Stomach smooth muscle (tissue), 2 donors: ENCODE data around the gene NEDD4L.
A peak's percentile ranks its signal among the peaks of the same experiment; 100 is the strongest.

Experiments used
- H3K27ac ChIP-seq: one replicate; pipeline ENCODE4 v1.7.0; 2013; ENCODE audit warnings: mild to moderate bottlenecking, low read length, inconsistent platforms
- H3K27me3 ChIP-seq, 2 donors: one replicate each; pipeline ENCODE4 v1.7.0; 2013; ENCODE audit warnings: low read length in 2 of 2; ENCODE audit not compliant: insufficient read depth in 2 of 2, control insufficient read depth in 1 of 2
- H3K36me3 ChIP-seq, 2 donors: one replicate each; pipeline ENCODE4 v1.7.0; 2013; ENCODE audit warnings: low read length in 2 of 2; ENCODE audit not compliant: control insufficient read depth in 2 of 2, insufficient read depth in 2 of 2
- H3K4me1 ChIP-seq: one replicate; pipeline ENCODE4 v1.7.0; 2013; ENCODE audit warnings: low read length; ENCODE audit not compliant: control insufficient read depth, insufficient read depth
- H3K4me3 ChIP-seq, 2 donors: one replicate each; pipeline ENCODE4 v1.7.0; 2013; ENCODE audit warnings: low read length in 2 of 2
- H3K9ac ChIP-seq, 2 donors: one replicate each; pipeline ENCODE4 v1.7.0; 2013; ENCODE audit warnings: low read length in 2 of 2, mild to moderate bottlenecking in 1 of 2
- H3K9me3 ChIP-seq, 2 donors: one replicate each; pipeline ENCODE4 v1.7.0; 2013; ENCODE audit warnings: low read length in 2 of 2; ENCODE audit not compliant: control insufficient read depth in 2 of 2
- donor health status: healthy.
- donor health status: Pancreatic carcinoma.

NEDD4L gene

DNA sequence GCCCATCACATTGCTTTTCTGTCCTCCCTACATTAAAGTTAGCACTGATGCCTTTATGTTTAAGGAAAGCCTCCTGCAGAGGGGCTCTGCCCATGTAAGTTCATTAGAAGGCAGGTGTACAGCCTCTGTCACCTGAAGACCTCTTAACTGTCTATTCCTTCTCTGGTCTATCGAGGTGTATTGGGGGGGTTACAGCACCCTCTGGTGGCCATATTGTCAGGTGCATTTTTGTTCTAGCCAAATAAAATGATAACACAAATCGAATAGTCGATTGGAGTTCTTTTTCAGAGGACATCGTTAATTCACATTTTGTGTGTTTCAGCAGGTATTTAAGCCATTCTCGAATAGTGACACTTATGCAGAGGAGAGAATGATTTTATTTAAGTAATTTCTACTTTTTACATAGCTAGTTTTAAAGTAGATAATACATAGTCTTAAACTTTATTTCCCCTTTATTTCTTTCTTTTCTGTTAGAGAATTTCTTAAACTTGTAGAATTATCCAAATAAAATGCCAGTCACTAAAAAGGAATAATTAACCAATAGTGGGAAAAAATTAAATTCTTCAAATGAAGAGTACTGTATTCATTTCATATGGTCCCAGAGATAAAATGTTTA lies 136.8 kb downstream of the NEDD4L start:
- Histone ChIP-seq H3K4me1 (peaks cover 11% of the 10 kb centered on the region), H3K36me3 (no peaks in the 10 kb centered on the region), H3K27ac (no peak overlapping the region), H3K4me3 (no peak overlapping the region), H3K27me3 (no peaks in the 10 kb centered on the region), H3K9ac (no peak overlapping the region), H3K9me3 (no peaks in the 10 kb centered on the region)

DNA sequence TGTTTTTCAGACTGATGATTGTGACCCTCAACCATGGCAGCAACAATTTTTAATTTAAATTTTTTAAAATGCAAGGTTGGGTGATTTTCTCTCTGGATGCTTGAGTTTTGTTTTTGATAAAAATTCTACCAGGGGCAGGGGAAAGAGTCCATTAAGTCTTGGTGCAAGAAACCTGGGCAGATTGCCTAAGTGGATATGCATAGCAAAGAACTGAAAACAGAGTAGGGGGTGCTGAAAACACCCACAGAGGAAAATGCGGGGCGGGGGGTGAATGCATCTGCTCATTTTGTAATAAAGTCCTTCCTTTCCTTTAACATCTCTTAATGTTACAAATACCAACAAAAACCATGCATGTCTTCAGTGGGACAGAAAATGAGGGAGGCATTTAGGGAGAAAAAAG lies 138.0 kb downstream of the NEDD4L start:
- Histone ChIP-seq H3K4me1 (peaks cover 21% of the 10 kb centered on the region), H3K9ac (no peak overlapping the region), H3K27me3 (no peaks in the 10 kb centered on the region), H3K9me3 (no peaks in the 10 kb centered on the region), H3K36me3 (no peaks in the 10 kb centered on the region), H3K27ac (no peak overlapping the region), H3K4me3 (no peak overlapping the region)

DNA sequence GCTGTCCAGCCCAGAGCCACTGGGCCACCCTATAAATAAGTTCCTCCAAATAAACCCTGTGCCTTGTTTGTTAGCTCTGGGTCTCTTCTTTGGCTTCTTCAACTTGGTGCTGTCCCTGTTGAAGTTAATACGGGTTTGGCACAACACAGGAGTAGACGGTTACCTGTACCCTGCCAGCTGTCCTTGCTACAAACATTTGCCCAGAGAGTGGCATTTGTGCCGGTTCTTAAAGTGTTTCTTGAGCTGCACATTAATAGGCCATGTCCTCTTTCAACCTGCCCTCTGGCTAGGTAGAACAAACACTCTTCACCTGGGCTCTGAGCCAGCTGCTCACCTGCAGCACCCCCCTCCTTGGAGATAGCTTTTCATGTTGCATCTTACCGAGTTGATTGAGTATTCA lies 139.2 kb downstream of the NEDD4L start:
- Histone ChIP-seq H3K36me3 (no peaks in the 10 kb centered on the region), H3K9ac (no peak overlapping the region), H3K4me1 (peaks cover 16% of the 10 kb centered on the region), H3K27me3 (no peaks in the 10 kb centered on the region), H3K27ac (no peak overlapping the region), H3K4me3 (no peak overlapping the region), H3K9me3 (no peaks in the 10 kb centered on the region)

DNA sequence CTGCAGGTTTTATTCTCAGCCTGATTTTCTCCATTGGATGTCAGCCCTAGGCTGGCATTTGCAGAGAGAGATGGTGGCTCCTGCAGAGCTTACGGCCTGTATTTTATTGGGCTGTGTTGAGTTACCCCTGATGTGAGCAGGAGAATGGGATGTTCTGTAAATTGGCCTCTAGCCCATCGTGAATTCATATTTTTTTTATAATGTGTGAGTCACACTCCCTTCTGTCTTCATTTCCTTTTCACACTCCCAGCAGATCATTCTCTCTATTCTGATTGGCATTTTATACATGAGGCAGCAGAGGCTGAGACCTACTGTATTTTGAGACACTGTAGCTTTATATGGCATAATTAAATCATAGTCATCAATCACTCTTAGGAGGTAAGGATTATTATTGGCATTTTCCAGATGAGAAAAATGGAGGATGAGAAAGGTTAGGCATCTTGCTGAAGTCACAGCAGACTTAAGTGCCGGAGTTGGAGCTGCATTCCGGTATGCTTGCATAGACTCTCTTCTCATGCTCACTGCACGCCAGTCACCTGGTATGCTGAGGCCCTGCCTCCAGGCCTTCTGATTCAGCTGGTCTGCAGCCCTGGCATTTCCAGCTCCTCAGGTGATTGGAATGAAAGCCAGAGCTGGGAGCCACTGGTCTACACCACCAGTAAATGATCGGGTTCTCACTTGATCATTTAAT lies 142.4 kb downstream of the NEDD4L start:
- no peaks in the 10 kb centered on the region for H3K9me3 ChIP-seq
- H3K9ac ChIP-seq, result no peak overlapping the region
- H3K36me3 ChIP-seq, result no peaks in the 10 kb centered on the region
- peaks cover 21% of the 10 kb centered on the region for H3K4me1 ChIP-seq
- no peaks in the 10 kb centered on the region for H3K27me3 ChIP-seq
- H3K27ac ChIP-seq, result no peak overlapping the region
- H3K4me3 ChIP-seq, result no peak overlapping the region

DNA sequence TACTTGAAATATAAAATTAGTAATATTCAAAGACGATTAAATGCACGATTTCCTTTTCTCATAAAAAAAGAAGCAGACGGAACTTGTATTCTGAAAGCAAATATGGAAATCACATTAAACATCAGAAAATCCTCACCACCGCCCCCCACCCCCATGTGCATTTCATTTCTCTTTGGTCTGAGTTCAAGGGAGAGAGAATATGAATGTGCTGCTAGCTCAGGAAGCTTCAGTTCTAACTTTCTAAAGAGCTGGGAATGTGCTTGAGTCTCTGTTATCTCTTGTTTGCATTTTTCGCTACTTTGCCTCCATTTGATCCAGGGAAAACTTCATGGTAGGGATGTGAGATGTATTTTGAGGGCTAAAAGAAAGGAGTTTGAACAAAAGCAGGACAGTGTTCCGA lies 143.6 kb downstream of the NEDD4L start:
- Histone ChIP-seq H3K27ac (no peak overlapping the region), H3K4me1 (peaks cover 21% of the 10 kb centered on the region), H3K9ac (no peak overlapping the region), H3K4me3 (no peak overlapping the region), H3K27me3 (no peaks in the 10 kb centered on the region), H3K36me3 (no peaks in the 10 kb centered on the region), H3K9me3 (no peaks in the 10 kb centered on the region)

DNA sequence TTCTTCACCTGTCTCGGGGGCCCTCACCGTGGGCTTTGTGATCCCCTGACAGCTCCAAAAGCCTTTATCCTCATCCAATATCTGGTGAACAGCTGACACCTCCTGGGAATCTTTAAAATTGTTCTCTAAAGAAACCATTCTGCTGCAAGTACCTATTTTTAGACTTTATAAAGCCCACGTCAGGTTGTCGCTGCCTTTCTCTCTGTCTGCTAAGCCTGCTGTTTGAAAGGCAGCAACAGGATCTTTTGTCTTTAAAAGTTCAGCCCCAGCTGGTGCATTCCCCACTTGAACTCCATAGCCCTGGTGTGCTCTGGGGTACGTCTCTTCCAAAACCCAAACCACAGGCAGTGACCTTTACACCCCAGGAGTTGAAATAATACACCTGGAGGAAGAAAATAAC lies 145.0 kb downstream of the NEDD4L start:
- H3K9ac ChIP-seq, result no peak overlapping the region
- no peaks in the 10 kb centered on the region for H3K27me3 ChIP-seq
- H3K4me3 ChIP-seq, result no peak overlapping the region
- H3K36me3 ChIP-seq, result no peaks in the 10 kb centered on the region
- H3K27ac ChIP-seq, result no peak overlapping the region
- no peaks in the 10 kb centered on the region for H3K9me3 ChIP-seq
- peaks cover 21% of the 10 kb centered on the region for H3K4me1 ChIP-seq

DNA sequence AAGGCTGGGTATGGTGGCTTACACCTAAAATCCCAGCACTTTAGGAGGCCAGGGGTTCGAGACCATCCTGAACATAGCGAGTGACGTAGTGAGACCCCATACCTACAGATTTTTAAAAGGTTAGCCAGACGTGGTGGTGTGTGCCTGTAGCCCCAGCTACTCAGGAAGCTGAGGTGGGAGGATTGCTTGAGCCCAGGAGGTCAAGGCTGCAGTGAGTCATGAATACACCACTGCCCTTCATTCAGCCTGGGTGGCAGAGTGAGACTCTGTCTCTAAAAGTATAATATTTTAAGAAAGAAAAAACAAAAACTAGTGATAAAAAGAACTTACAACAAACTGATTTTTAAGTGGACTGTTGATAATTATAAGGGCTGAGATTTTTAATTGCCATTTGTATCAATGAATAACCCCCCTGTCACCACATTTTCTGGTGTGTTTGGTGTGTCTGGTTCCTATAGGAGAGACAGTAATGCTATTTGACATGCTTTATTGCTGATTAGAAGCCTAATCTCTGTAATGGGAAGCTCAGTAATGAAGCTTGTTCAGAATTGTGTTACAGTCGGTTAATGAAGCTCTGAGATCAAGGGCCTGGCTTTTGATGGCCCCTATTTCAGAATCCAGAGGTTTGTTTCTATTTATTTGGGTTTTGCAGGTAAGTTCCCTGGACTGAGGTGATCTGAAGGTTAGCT lies 147.0 kb downstream of the NEDD4L start:
- Histone ChIP-seq H3K4me3 (no peak overlapping the region), H3K9ac (no peak overlapping the region), H3K27ac (no peak overlapping the region), H3K4me1 (peaks cover 25% of the 10 kb centered on the region), H3K36me3 (no peaks in the 10 kb centered on the region), H3K27me3 (peaks cover 0 to 2% of the 10 kb centered on the region in 2 donors), H3K9me3 (no peaks in the 10 kb centered on the region)

DNA sequence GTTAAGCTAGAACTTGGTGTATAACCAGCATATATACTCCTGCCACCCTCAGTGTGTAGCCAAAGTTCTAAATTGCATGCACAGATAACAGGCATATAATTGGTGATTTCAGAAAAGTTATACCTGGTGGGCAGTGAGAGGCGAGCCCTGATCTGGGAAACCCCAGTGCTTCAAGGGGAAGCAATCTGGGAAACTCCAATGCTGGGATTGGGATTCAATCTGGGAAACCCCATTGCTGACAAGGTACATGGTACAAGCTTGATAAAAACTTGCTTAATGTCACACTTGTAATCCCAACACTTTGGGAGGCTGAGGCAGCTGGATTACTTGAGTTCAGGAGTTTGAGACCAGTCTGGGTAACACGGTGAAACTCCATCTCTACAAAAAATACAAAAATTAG lies 147.6 kb downstream of the NEDD4L start:
- no peaks in the 10 kb centered on the region for H3K36me3 ChIP-seq
- no peak overlapping the region for H3K4me3 ChIP-seq
- H3K9me3 ChIP-seq, result no peaks in the 10 kb centered on the region
- H3K4me1 ChIP-seq, result peaks cover 20% of the 10 kb centered on the region
- H3K27ac ChIP-seq, result no peak overlapping the region
- H3K9ac ChIP-seq, result no peak overlapping the region
- peaks cover 0 to 2% of the 10 kb centered on the region in 2 donors for H3K27me3 ChIP-seq

DNA sequence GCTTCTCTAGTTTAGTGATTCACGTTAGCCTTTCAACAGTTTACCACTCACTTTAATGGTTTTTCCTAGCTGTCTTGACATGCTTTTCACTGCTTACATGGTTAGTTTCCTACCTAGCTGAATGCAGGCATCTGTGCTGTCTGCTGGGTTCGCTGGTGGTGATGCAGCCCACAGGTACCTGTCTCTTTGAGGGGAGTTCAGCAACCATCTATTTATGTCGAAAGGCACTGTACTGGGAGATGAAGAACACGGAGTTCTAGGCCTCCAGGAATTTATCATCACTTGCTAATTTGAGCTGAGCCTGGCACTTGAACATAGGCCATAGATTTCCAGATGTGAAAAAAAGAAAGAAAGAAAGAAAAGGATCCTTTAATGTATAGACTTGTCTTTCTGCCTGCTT lies 148.5 kb downstream of the NEDD4L start:
- Histone ChIP-seq H3K36me3 (no peaks in the 10 kb centered on the region), H3K4me3 (no peak overlapping the region), H3K9me3 (no peaks in the 10 kb centered on the region), H3K9ac (no peak overlapping the region), H3K4me1 (peaks cover 19% of the 10 kb centered on the region), H3K27me3 (peaks cover 0 to 2% of the 10 kb centered on the region in 2 donors), H3K27ac (no peak overlapping the region)

DNA sequence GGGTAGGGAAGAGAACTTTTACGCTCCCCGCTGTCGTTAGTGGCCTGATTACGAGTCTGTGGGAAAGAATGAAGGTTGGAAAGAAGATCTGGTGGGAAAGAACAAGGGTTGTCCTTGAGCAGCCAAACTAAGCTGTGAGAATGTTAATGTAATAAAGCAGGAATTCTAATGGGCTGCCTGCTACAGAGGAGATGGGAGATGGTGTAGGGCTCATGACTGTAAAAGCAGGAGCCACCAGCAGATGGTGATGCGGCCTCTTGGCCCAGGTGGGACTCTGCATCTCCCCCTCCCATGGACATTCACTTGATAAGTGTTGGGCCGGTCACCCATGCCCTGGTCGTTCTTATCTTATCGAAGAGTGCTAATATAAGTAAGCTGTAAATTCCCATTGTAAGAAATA lies 150.0 kb downstream of the NEDD4L start:
- Histone ChIP-seq H3K36me3 (no peaks in the 10 kb centered on the region), H3K4me3 (no peak overlapping the region), H3K9ac (no peak overlapping the region), H3K9me3 (no peaks in the 10 kb centered on the region), H3K27ac (no peak overlapping the region), H3K27me3 (peaks cover 0 to 2% of the 10 kb centered on the region in 2 donors), H3K4me1 (peaks cover 20% of the 10 kb centered on the region)

DNA sequence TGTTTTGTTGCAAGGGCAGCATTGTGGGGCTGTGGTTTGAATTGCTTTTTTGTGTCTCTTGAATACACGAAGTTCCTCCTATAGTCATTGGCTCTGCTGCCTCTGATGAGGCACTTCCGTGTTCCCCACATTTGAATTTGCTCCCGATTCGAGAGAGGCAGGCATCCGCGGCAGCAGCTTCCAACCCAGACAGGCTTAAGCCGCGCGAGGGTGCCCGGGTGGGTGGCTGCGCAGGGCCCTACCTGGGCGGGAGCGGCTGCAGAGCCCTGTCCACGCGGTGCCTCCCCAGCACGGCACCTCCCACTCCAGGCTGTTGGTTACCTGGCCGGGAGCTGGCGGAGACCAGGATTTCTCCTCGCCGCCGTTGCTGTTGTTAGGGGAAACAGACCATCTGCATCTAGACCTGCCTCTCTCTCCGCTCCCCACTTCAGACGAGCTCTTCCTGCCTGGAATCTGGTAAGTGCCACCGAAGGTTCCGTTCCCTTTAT lies 151.3 kb downstream of the NEDD4L start:
- Histone ChIP-seq H3K4me3 (peak overlapping the region; percentile 62 to 74), H3K9me3 (no peaks in the 10 kb centered on the region), H3K4me1 (peaks cover 16% of the 10 kb centered on the region), H3K27me3 (peaks cover 0 to 2% of the 10 kb centered on the region in 2 donors), H3K27ac (no peak overlapping the region), H3K36me3 (no peaks in the 10 kb centered on the region), H3K9ac (peak overlapping the region; percentile 26 to 51)
